NCI-H1436 treated with DMSO at 0.1 percent for 48 hours (cell line): Measurements from ENCODE around the gene TBC1D20.
A peak's percentile ranks its signal among the peaks of the same experiment; 100 is the strongest.

ENCODE experiments used
- DNase-seq: peaks from one replicate; lab custom pipeline; 2025; lab: John Stamatoyannopoulos, UW

Gene TBC1D20

GRCh38 chr20:437787-438486 is 24.4 kb downstream of the TBC1D20 start:
- no peak for DNase-seq

DNA sequence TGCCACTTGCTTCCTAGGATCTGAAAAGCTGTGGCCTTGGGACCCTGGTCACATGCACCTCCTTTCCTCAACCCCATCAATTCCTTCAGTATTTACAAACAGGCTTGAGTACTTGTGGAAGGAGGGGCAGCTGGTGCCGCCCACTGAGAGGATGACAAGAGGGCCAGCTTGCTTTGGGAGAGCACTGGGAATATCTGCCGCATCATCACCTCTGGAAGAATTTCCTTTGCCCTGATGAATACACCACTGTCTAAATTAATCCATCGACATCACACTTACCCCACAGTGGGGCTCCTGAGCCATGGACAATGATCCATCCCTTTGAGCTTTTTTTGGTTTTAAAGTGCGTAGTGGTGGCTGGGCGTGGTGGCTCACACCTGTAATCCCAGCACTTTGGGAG is 25.9 kb downstream of the TBC1D20 start:
- no peak for DNase-seq

DNA sequence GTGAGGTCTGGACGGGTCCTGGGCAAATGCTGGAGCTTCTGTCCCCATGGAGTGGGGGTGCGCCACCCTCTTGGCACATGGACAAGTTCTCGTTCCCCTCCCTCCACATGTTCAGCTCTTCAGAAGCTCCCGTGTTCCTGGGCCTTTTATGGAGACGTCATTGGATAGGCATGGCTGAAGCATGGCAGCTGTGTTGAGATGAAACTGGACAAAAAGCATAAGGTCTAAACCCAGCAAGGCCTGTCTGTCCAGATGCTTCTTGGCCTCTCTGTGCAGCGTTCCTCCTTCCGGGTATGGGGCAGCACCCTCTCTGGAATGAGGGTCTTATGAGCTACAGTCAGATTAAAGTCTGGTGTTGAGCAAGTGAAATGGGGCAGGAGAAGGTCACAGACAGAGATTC is 26.8 kb downstream of the TBC1D20 start:
- DNase-seq, result no peak

- no peak for DNase-seq
These were observed 27.5 kb downstream of the TBC1D20 start for GRCh38 chr20:434661-435419.

- no peak for DNase-seq
These were observed 28.1 kb downstream of the TBC1D20 start for GRCh38 chr20:434221-434620.

GRCh38 chr20:433300-433975 is 28.9 kb downstream of the TBC1D20 start:
- no peak for DNase-seq

GRCh38 chr20:432677-433299 is 29.5 kb downstream of the TBC1D20 start:
- no peak for DNase-seq

DNA sequence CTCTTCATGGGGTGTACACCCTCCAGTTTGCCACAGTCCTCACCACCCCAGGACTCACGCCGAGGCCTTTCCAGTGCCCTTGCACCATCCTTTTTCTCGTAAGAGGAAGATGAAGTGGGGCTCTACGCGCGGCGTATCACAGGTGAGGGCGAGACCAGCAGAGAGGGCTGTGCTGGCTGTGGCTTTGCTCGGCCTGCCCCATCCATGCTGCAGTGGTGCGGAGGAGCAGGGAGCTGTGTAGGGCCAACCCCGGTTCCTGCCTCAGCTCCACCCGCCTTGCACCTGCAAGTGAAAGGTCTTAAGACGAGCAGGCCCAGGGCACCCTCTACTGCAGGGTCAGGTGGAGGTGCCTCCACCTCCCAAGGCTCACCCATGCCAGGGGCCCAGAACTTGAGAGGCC is 30.1 kb downstream of the TBC1D20 start:
- no peak for DNase-seq

GRCh38 chr20:431012-431904 is 31.1 kb downstream of the TBC1D20 start:
- DNase-seq, result peak; percentile 5

- DNase-seq, result no peak
These were observed 32.0 kb downstream of the TBC1D20 start for GRCh38 chr20:430091-430999.

- DNase-seq, result no peak
These were observed 33.6 kb downstream of the TBC1D20 start for GRCh38 chr20:428658-429200.

GRCh38 chr20:427849-428657 is 34.3 kb downstream of the TBC1D20 start:
- DNase-seq, result no peak

DNA sequence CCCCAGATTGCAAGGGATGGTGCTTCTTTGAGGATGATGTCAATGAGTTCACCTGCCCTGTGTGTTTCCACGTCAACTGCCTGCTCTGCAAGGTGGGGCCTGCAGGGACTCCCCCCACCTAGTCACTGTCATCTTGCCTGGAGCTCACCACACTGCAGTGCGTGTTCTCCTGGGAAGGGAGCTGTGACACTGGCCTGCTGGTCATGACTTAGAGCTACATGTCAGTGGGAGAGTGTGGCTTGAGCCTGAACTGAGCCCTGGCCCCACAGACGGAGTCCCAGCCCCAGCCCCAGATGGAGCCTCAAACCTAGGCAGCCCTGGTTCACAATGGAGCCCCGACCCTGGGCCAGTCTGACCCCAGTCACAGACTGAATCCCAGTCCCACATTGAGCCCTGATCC is 34.9 kb downstream of the TBC1D20 start:
- no peak for DNase-seq

DNA sequence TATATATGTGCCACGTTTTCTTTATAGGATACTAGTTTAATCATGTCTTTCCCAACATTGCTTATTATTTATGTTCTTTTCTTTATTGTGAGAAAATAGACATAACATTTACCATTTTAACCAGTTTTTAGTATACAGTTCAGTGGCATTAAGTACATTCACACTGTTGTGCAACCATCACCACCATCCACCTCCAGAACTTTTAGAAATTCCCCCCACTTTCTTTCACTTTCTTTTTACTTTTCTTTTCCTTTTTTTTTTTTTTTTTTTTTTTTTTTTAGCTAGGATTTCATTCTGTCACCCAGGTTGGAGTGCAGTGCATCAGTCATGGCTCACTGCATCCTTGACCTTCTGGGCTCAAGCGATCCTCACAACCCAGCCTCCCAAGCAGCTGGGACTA is 35.8 kb downstream of the TBC1D20 start:
- DNase-seq, result no peak

GRCh38 chr20:421685-422250 is 40.6 kb downstream of the TBC1D20 start:
- DNase-seq, result no peak

DNA sequence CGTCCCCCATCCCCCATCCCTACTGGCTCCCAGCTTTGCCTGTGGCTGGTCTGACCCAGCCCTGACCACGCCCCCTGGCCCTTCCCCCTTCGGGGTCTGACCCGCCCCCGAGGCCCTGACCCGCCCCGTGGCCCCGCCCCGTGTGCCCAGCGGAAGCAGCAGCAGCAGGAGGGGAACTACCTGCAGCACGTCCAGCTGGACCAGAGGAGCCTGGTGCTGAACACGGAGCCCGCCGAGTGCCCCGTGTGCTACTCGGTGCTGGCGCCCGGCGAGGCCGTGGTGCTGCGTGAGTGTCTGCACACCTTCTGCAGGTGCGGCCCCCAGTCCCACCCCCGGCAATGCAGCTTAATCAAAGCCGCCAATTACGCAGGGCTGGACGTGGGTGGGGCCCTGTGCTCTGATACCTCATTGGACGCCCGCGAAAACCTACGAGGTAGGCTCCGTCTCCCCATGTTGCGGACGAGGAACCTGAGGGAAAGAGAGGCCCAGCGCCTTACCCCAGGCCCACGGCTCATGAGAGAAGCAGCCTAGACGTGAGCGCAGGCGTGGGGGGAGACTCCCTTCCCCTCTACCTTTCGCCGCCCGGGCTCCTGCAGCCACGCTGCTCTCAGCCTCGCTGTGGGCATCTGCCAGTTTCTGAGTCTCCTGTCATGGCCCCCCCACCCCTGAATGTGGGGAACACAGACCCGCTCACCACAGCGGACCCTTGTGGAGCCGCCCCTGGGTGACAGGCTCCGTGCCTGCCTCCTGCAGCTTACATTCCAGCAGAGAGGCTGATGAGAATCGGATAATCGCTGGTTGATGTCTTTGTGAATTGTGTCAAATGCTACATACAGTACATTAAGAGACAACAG is 41.4 kb downstream of the TBC1D20 start:
- DNase-seq, result no peak

- DNase-seq, result no peak
These were observed 42.1 kb downstream of the TBC1D20 start for GRCh38 chr20:420166-420620.
